Loucy (cell line): ENCODE results near the gene TIMM22.

Source experiments
- CTCF ChIP-seq: fragments of 200-600 bp; sonication (generic); conservative IDR thresholded peaks from 2 replicates; pipeline ENCODE4 v1.5.1; 2014; ENCODE audit warnings: mild to moderate bottlenecking, antibody characterized with exemption, low read length
- EZH2phosphoT487 ChIP-seq: fragments of 200-600 bp; IDR thresholded peaks from 2 replicates; pipeline ENCODE4 v1.6.1; 2018; ENCODE audit warnings: antibody characterized with exemption, mild to moderate bottlenecking, moderate library complexity, borderline replicate concordance

GRCh38 chr17:1004769-1005295, 7.9 kb downstream of the TIMM22 start:
- TF ChIP-seq CTCF (no peak), EZH2phosphoT487 (no peak)
